Head of caudate nucleus (tissue), 42 donors: Measurements from ENCODE around the gene ERP27.
A peak's percentile ranks its signal among the peaks of the same experiment; 100 is the strongest.

Source experiments
- DNase-seq, 42 donors: peaks; one replicate each; pipeline versions ENCODE4 v3.0.0 to v3.0.0-alpha.2; 2020 to 2021; ENCODE audit warnings: mixed read lengths in 7 of 42
- intact Hi-C: fragments of 100-400 bp; cut with DNase I; formaldehyde crosslinking; loops from one replicate; pipeline ENCODE4 v1.15.0; 2022

ERP27 gene

DNA sequence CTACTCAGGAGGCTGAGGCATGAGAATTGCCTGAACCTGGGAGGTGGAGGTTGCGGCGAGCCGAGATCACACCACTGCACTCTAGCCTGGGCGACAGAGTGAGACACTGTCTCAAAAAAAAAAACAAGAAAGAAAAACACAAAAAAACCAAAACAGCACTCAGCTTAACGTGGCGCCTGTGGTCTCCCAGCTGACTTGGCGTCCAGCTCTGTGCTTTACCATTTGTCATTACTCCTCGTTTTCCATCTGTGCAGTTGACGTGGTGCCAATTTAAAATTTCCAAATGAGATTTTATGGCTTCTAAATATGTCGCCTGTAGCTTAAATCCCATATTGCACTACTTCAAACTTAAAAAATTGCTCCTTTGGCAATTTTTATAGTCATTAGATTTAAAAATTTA is 54.7 kb downstream of the ERP27 start:
- DNase-seq = no peak
- intact Hi-C loops = no loop called here

DNA sequence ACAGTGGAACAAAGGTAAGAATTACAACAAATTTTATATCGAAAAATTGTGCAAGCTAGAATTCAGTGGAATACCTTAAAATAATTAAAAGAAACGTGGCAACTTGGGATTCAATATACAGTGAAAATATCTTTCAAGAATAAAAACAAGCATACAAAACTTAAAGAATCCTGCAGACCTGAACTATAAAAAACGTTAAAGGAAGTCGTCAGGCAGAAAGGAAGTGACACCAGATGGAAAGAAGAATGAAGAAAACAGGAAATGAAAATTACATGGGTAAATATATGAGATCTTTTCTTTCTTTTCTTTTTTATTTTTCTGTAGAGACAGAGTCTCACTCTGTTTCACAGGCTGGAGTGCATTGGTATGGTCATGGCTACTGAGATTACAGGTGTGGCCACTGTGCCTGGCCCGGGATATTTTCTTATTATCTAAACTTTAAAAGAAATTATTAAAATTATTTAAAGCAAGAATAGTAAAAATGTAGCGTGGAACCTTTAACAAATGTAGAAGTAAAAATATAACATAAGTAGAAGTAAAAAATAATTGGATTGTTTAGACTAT is 57.4 kb downstream of the ERP27 start:
- no peak for DNase-seq
- intact Hi-C loops = no loop called here

DNA sequence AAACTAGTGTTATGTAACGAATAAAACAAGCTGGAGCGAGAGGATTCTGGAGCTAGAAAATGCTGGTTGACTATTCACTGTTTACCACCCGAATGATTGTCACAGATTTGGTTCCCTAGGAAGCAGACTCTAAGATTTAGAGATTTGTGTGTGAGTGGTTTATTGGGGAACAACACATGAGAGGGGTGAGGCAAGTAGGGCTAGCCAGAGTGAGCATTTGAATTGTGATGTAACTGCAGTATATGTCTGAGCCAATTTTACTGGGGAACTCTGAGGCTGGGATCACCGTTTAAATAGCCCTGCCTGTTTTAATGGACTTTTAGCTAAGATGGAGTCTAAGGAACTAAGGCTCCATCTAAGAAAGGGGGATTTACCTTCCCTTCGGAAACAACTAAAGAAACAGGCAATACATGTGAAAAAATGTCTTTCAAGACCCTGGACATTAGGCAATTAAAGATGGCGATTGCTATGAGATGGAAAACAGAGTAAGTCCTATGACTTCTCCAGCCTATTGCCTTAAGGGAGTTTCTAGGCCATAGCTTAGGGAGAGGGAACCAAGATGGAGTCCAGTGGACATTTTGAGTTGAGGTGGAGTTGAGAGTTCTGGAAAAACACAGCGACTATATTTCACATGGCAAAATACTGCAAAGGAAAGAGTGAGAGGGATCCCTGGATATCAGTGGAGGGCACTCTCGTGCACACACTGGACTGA is 59.0 kb downstream of the ERP27 start:
- intact Hi-C loops = no loop called here
- no peak for DNase-seq

DNA sequence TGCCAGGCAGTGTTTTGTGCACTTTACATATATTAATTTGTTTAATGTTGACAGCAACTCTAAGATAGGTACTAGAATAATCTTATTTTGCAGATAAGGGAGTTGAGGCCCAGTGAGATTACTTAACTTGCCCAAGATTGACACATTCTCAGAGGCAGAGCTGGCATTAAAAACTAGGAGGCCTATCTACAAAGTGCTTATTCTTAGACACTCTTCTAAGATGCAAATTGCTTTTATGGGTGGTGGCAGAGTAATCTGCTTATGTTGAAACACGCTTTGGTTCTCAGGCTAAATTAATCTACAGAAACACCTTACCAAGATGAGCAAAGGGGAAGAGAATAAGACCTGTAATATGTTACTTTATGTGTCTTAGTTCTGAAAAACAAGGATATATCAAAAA is 59.8 kb downstream of the ERP27 start:
- peak in 1 of 42 donors; percentile 10 for DNase-seq
- intact Hi-C loops = no loop called here

DNA sequence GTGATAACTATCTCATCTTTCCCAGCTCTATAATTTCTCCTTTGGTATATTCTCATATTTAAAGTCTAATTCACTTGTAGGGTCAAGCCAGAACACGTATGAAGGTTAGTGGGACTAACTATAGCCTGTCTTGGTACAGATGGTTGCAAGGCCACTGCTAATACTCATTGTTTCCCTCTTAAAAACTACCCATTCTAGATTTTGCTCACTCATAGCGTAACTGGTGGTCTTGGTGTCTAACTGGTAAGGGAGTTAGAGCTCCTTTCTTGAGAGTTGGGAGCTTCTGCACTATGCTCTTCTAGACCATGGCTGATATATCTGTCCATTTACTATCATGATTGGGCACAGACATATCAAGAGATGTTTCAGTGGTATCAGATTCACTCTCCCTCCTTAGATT is 61.5 kb downstream of the ERP27 start:
- intact Hi-C loops = no loop called here
- DNase-seq = no peak

DNA sequence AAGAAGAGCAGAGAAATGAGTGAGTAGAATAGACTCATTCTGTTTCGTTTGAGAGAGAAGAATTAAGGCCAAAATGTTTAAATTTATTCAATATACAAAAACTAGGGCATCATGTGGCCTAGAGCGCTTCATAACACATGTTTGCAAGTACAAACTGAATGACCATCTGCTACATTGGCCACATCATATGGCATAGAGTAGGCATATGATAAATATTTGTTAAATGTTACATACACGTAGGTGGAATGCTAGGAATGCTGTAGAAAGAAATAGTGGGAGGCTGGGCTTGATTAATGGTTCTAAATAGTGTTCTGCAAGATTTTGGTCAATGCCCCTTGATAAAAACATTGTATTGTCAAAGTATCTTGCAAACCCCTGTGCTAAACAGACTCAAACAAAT is 63.5 kb downstream of the ERP27 start:
- intact Hi-C loops = no loop called here
- no peak for DNase-seq

DNA sequence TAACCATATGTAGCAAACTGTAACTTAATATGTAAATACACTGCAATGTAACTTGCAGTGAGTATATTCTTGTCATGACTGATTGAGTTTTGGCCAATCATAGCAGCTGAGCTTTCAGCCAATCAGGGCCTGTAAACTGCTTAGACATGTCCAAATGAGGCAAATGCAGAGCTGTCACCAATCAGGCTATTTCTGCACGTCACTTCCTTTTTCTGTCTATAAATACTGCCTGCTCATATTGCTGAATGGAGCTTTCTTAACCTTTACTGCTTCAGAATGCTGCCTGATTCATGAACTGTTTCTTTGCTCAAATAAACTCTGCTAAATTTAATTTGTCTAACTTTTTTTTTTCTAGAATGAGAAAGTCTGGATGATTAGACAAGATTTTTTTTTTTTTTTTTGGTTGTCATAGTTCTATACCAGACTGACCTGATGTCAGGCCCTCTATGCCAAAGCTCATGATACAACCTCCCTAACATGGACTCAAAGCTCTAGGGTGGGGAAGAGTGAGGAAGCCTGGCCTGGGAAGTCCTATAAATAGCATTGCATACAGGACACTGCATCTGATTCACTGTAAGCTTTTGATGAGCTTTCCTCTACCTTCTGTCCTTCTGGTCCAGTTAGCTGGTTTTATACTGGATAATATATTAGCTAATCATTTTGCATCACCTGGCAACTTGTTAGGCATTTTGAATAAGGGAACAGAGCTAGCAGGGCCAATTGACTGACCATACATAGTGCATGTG is 64.7 kb downstream of the ERP27 start:
- intact Hi-C loops = no loop called here
- no peak for DNase-seq

DNA sequence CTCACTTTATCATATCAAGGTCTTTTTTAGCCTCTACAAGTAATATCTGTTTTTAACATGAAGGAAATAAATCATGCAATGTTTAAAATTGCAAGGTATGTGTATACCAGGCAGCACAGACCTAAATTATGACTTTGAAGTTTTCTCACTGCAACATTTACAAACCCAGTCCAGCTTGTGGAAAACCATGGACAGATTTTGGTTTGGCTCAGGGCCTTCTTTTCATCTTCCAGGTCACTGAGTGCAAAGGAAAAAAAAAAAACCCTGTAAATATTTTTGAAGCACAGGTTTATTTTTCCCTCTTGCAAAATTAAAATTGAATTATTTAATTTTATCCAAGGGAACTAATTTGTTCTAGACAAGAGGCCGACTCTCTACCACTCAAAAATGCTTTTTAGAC is 66.5 kb downstream of the ERP27 start:
- no peak for DNase-seq
- intact Hi-C loops = no loop called here

DNA sequence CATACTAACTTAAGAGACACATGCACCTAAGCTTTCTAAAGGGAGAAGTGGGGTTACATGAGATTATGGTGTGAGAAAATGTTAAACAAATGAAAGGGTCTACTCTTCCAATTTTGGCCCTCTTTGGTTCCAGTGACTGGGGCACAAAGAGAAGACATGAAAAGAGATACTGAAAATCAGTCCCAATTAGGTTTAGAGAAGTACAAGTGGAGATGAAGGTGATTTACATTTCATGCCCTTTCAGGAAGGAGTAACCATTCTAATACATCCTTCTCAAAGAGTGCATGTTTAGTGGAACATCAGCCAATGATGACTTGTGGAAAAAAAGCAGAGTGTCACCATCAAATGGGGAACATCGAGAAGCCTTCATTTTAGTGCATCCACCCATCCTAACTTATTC is 67.1 kb downstream of the ERP27 start:
- intact Hi-C loops = no loop called here
- DNase-seq = no peak

DNA sequence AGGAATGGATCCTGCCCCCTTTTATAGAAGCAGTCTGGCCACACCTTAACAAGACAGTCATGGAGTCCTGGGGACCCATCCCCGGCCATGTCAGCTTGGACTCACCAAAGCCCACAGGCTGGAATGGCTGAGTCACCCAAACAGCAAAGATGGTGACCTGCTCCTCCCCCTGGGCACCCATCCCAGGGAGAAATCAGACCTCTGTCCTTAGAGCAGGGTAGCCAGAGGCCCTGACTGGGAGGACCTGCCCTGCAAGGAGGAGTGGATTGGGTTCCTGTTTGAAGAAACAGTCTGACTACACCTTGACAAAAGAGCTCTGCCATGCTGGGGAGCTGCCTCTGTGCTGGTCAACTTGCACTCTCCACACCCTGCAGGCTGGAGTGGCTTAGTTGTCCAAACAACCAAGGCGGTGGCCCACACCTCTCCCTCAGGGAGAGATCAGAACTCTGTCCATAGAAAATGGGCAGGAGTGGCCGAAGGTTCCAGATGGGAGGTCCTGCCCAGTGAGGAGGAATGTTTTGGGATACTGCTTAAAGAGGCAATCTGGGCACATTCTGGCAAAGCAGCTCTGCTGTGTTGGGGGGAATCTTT is 69.3 kb downstream of the ERP27 start:
- intact Hi-C loops = no loop called here
- no peak for DNase-seq
